Measurements from ENCODE around the gene DENND2A. TPM values are rescaled to one million over a fixed set of nuclear protein-coding genes. Genes with fewer than 3 reads are reported as not detected.
"Not testable (repeated sequence)": the region's sequence is repeated elsewhere in the genome, so short reads cannot be mapped to it uniquely, and the experiment has no call there.

The DENND2A gene
- total and polyA plus RNA-seq, 2 experiments from 2014 or later: 6.7 to 8.4 TPM

- H3K27ac ChIP-seq: no peak overlapping the region
- no peaks in the 10 kb centered on the region for H3K9me3 ChIP-seq (ENCODE audit: low read depth)
- no peak overlapping the region for H2AFZ ChIP-seq
- H3K4me3 ChIP-seq: no peak overlapping the region
- no peaks in the 10 kb centered on the region for H3K27me3 ChIP-seq
- DNase-seq (ENCODE audit: low spot score): no peak
- no peaks in the 10 kb centered on the region for H4K20me1 ChIP-seq (ENCODE audit: insufficient read depth, poor library complexity, severe bottlenecking)
- no peaks in the 10 kb centered on the region for H3K36me3 ChIP-seq (replicated peaks; ENCODE audit: insufficient read depth, low read depth)
- no peak overlapping the region for H3K4me2 ChIP-seq
- H3K9me2 ChIP-seq (replicated peaks; ENCODE audit: insufficient read depth): no peaks in the 10 kb centered on the region
- peaks cover 5% of the 10 kb centered on the region for H3K4me1 ChIP-seq (ENCODE audit: insufficient read depth)
- 88% methylated on average over 17 of the region's 17 CpGs for WGBS (ENCODE audit: low lambda C conversion rate, missing lambda C conversion rate)
- H3K79me2 ChIP-seq: no peaks in the 10 kb centered on the region
- TF ChIP-seq EZH2 (IDR thresholded peaks at IDR 0.05; ENCODE audit: borderline replicate concordance): no peak
- TF ChIP-seq EZH2phosphoT487 (IDR thresholded peaks at IDR 0.05; ENCODE audit: low read depth, severe bottlenecking, unreplicated experiment): no peak
- TF ChIP-seq CTCF (IDR thresholded peaks at IDR 0.05; ENCODE audit: poor library complexity): no peak
These were observed 72.4 kb downstream of the DENND2A start for GRCh38 chr7:140568021-140568813.

- 85% methylated on average over 6 of the region's 6 CpGs for WGBS (ENCODE audit: low lambda C conversion rate, missing lambda C conversion rate)
These were observed 74.4 kb downstream of the DENND2A start for GRCh38 chr7:140566186-140566585.

GRCh38 chr7:140565761-140566160 is 74.9 kb downstream of the DENND2A start:
- H3K9me3 ChIP-seq (ENCODE audit: low read depth); H3K4me1 ChIP-seq (ENCODE audit: insufficient read depth); DNase-seq (ENCODE audit: low spot score); H3K27me3 ChIP-seq; H3K79me2 ChIP-seq; H3K9me2 ChIP-seq (replicated peaks; ENCODE audit: insufficient read depth); H3K4me3 ChIP-seq; H4K20me1 ChIP-seq (ENCODE audit: insufficient read depth, poor library complexity, severe bottlenecking); H3K27ac ChIP-seq; H3K36me3 ChIP-seq (replicated peaks; ENCODE audit: insufficient read depth, low read depth); H2AFZ ChIP-seq; H3K4me2 ChIP-seq: not testable (repeated sequence)
- WGBS (ENCODE audit: low lambda C conversion rate, missing lambda C conversion rate): 81% methylated on average over 5 of the region's 5 CpGs

More at GRCh38 chr7:140566186-140566585, 74.4 kb downstream of the DENND2A start:
- not testable (repeated sequence) for H3K27ac ChIP-seq; H4K20me1 ChIP-seq (ENCODE audit: insufficient read depth, poor library complexity, severe bottlenecking); H3K27me3 ChIP-seq; H3K4me2 ChIP-seq; H2AFZ ChIP-seq; DNase-seq (ENCODE audit: low spot score); H3K79me2 ChIP-seq; H3K4me1 ChIP-seq (ENCODE audit: insufficient read depth); H3K9me3 ChIP-seq (ENCODE audit: low read depth); H3K4me3 ChIP-seq; H3K36me3 ChIP-seq (replicated peaks; ENCODE audit: insufficient read depth, low read depth); H3K9me2 ChIP-seq (replicated peaks; ENCODE audit: insufficient read depth)

GRCh38 chr7:140564643-140565042 is 76.0 kb downstream of the DENND2A start:
- Histone ChIP-seq H2AFZ (no peak overlapping the region), H3K27me3 (no peaks in the 10 kb centered on the region), H3K4me2 (no peak overlapping the region), H3K4me3 (no peak overlapping the region), H3K4me1 (ENCODE audit: insufficient read depth) (peaks cover 5% of the 10 kb centered on the region), H3K79me2 (no peaks in the 10 kb centered on the region), H4K20me1 (ENCODE audit: insufficient read depth, poor library complexity, severe bottlenecking) (no peaks in the 10 kb centered on the region), H3K27ac (no peak overlapping the region), H3K9me3 (ENCODE audit: low read depth) (no peaks in the 10 kb centered on the region), H3K36me3 (replicated peaks; ENCODE audit: insufficient read depth, low read depth) (no peaks in the 10 kb centered on the region), H3K9me2 (replicated peaks; ENCODE audit: insufficient read depth) (no peaks in the 10 kb centered on the region)
- TF ChIP-seq EZH2 (IDR thresholded peaks at IDR 0.05; ENCODE audit: borderline replicate concordance) (no peak), EZH2phosphoT487 (IDR thresholded peaks at IDR 0.05; ENCODE audit: low read depth, severe bottlenecking, unreplicated experiment) (no peak), CTCF (IDR thresholded peaks at IDR 0.05; ENCODE audit: poor library complexity) (no peak)
- no peak for DNase-seq (ENCODE audit: low spot score)
- 84% methylated on average over 4 of the region's 4 CpGs for WGBS (ENCODE audit: low lambda C conversion rate, missing lambda C conversion rate)

Data from hepatocyte (in vitro differentiated cells).